Upper lobe of left lung (tissue), 6 donors: ENCODE results near the gene SIRT1. TPM values are rescaled to one million over a fixed set of nuclear protein-coding genes. Genes with fewer than 3 reads are reported as not detected.

Experiments
- ATAC-seq, 2 donors: fragments of 200-7000 bp; cut with Tn5 transposase; one replicate each; pipeline ENCODE4 v1.9.1; 2022; ENCODE audit warnings: mild to moderate bottlenecking in 2 of 2, moderate library complexity in 2 of 2; ENCODE audit not compliant: low FRiP score in 2 of 2
- DNase-seq, 2 donors: peaks; one replicate each; pipeline ENCODE4 v3.0.0-alpha.2; 2019 to 2020
- H3K27ac ChIP-seq, 4 donors: fragments of 200-600 bp; sonication (generic); one replicate each; pipeline ENCODE4 v1.5.1; 2016 to 2019
- H3K27me3 ChIP-seq, 4 donors: fragments of 200-600 bp; sonication (generic); one replicate each; pipeline ENCODE4 v1.5.1; 2017 to 2019
- H3K36me3 ChIP-seq, 4 donors: fragments of 200-600 bp; sonication (generic); one replicate each; pipeline ENCODE4 v1.5.1; 2016 to 2019
- H3K4me1 ChIP-seq, 4 donors: fragments of 200-600 bp; sonication (generic); one replicate each; pipeline ENCODE4 v1.5.1; 2018 to 2019
- H3K4me3 ChIP-seq, 4 donors: fragments of 200-600 bp; sonication (generic); one replicate each; pipeline ENCODE4 v1.5.1; 2017 to 2019; ENCODE audit warnings: mild to moderate bottlenecking in 2 of 4, moderate library complexity in 1 of 4
- H3K9me3 ChIP-seq, 4 donors: fragments of 200-600 bp; sonication (generic); one replicate each; pipeline ENCODE4 v1.5.1; 2018 to 2019
- EP300 ChIP-seq, 4 donors: sonication (generic); formaldehyde crosslinking; IDR thresholded peaks; one replicate each; pipeline ENCODE4 v1.5.1; 2017; ENCODE audit warnings: antibody characterized with exemption in 4 of 4, control low read depth in 2 of 4
- POLR2A ChIP-seq, 4 donors: fragments of 450-650 bp; IDR thresholded peaks; one replicate each; pipeline ENCODE4 v1.5.1; 2016 to 2017; ENCODE audit warnings: antibody characterized with exemption in 4 of 4, mild to moderate bottlenecking in 2 of 4
- POLR2AphosphoS5 ChIP-seq, 2 donors: sonication (generic); formaldehyde crosslinking; IDR thresholded peaks; one replicate each; pipeline ENCODE4 v1.5.1; 2017; ENCODE audit warnings: antibody characterized with exemption in 2 of 2
- WGBS, 2 donors: methylation state at CpG; one replicate each; pipeline ENCODE4 v1.1.5; 2017 to 2018; 5-methylcytosine and 5-hydroxymethylcytosine counted together
- total RNA-seq, 6 donors: library from RNA; depleted of rRNA in 4 of 6; stranded (reverse); fragments of >200 nt in 4 of 6; gene quantifications; one replicate each; pipeline versions ENCODE4 v1.1.0 to v1.2.1, GENCODE V29; 2016 to 2021
- TF ChIP-seq, protein P1 (sequence below), 6 experiments: fragments of 450-650 bp in 4 of 6; fragments of 200-600 bp in 2 of 6; sonication (generic) in 2 of 6; IDR thresholded peaks; one replicate each; pipeline ENCODE4 v1.5.1; 2016 to 2019; ENCODE audit warnings: antibody characterized with exemption in 6 of 6
- donor health status: DM: no; HTN: no; CAD: no; lungs with moderate emphysema.
- donor health status: DM: no; HTN: yes; CAD: no; lungs with severe emphysema.

Gene SIRT1
- total RNA-seq, 6 donors from 2014 or later, result 10.1 to 37.7 (median 18.7) TPM

DNA sequence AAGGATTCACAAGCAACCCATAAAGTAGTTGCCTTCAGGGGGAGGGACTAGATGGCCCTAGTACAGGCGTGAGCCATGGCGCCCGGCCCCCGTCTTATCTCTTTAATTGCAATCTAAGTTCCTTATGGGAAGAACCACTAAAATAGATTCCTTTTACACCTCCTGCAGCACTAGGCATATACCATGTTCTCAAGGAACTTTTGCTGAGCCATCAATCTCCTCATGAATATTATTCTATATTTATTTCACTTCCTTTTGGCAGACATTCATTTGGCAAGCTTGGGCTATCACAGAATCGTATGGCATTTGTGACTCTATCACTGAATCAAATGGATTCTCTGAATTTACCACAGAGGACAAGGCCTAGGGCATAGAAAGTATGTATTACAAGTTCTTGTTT, 31.7 kb upstream of the SIRT1 start:
- no peak overlapping the region for H3K4me3 ChIP-seq
- H3K9me3 ChIP-seq, result no peaks in the 10 kb centered on the region
- TF ChIP-seq POLR2A (IDR thresholded peaks at IDR 0.05) (no peak), EP300 (IDR thresholded peaks at IDR 0.05) (no peak)
- TF ChIP-seq, protein P1, sequence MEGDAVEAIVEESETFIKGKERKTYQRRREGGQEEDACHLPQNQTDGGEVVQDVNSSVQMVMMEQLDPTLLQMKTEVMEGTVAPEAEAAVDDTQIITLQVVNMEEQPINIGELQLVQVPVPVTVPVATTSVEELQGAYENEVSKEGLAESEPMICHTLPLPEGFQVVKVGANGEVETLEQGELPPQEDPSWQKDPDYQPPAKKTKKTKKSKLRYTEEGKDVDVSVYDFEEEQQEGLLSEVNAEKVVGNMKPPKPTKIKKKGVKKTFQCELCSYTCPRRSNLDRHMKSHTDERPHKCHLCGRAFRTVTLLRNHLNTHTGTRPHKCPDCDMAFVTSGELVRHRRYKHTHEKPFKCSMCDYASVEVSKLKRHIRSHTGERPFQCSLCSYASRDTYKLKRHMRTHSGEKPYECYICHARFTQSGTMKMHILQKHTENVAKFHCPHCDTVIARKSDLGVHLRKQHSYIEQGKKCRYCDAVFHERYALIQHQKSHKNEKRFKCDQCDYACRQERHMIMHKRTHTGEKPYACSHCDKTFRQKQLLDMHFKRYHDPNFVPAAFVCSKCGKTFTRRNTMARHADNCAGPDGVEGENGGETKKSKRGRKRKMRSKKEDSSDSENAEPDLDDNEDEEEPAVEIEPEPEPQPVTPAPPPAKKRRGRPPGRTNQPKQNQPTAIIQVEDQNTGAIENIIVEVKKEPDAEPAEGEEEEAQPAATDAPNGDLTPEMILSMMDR (IDR thresholded peaks at IDR 0.05), result no peak
- DNase-seq (no peak), ATAC-seq (no peak)
- H3K27me3 ChIP-seq, result no peaks in the 10 kb centered on the region
- no peaks in the 10 kb centered on the region for H3K36me3 ChIP-seq
- WGBS, 2 donors, result 73 to 83% methylated on average over 5 of the region's 5 CpGs
- H3K4me1 ChIP-seq, result peaks cover 6 to 8% (median 7%) of the 10 kb centered on the region in 4 donors
- H3K27ac ChIP-seq, result no peak overlapping the region

DNA sequence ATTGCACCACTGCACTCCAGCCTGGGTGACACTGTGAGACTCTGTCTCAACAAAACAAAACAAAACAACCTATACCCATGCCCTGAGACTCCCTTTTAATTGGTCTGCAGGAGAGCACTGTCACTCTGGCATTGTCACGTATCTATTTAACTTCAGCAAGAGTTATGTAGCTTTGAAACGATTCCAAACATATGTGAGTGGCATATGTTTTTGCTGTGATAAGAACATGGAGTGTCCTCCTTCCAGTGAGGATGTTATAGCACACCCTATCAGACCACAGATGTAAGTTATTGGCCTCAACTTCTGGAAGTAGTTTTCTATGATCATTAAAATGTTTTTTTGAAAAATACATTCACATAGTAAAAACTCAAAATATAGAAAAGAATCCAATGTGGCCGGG, 30.9 kb upstream of the SIRT1 start:
- H3K36me3 ChIP-seq, result no peaks in the 10 kb centered on the region
- no peak overlapping the region for H3K27ac ChIP-seq
- no peak overlapping the region for H3K4me3 ChIP-seq
- H3K9me3 ChIP-seq, result no peaks in the 10 kb centered on the region
- WGBS, 2 donors, result 76 to 86% methylated on average over 3 of the region's 3 CpGs
- H3K4me1 ChIP-seq, result peaks cover 6 to 8% (median 7%) of the 10 kb centered on the region in 4 donors
- ATAC-seq (no peak), DNase-seq (no peak)
- H3K27me3 ChIP-seq, result no peaks in the 10 kb centered on the region
- TF ChIP-seq, protein P1 (IDR thresholded peaks at IDR 0.05), result no peak
- TF ChIP-seq EP300 (IDR thresholded peaks at IDR 0.05), result no peak
- no peak for TF ChIP-seq POLR2A (IDR thresholded peaks at IDR 0.05)
- TF ChIP-seq POLR2AphosphoS5 (IDR thresholded peaks at IDR 0.05), result no peak

DNA sequence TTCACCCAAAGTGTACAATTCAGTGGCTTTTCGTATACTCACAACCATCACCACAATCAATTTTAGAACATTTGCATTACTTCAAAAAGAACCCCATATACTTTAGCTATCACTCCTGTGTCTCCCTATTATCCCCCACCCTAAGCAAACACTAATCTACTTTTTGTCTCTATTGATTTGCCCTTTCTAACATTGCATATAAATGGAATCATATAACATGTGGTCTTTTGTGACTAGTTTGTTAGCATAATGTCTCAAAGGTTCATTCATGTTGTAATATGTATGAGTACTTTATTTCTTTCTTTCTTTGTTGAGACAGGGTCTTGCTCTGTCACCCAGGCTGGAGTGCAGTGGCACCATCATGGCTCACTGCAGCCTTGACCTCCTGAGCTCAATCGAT, 25.5 kb upstream of the SIRT1 start:
- 95 to 97% methylated on average over 2 of the region's 2 CpGs for whole genome bisulfite sequencing, 2 donors
- Histone ChIP-seq H3K27me3 (no peaks in the 10 kb centered on the region), H3K4me3 (no peak overlapping the region), H3K27ac (no peak overlapping the region), H3K4me1 (no peaks in the 10 kb centered on the region), H3K9me3 (no peaks in the 10 kb centered on the region), H3K36me3 (no peaks in the 10 kb centered on the region)
- DNase-seq, result no peak
- TF ChIP-seq POLR2AphosphoS5 (IDR thresholded peaks at IDR 0.05), result no peak
- TF ChIP-seq, protein P1 (IDR thresholded peaks at IDR 0.05), result no peak
- ATAC-seq, result no peak

DNA sequence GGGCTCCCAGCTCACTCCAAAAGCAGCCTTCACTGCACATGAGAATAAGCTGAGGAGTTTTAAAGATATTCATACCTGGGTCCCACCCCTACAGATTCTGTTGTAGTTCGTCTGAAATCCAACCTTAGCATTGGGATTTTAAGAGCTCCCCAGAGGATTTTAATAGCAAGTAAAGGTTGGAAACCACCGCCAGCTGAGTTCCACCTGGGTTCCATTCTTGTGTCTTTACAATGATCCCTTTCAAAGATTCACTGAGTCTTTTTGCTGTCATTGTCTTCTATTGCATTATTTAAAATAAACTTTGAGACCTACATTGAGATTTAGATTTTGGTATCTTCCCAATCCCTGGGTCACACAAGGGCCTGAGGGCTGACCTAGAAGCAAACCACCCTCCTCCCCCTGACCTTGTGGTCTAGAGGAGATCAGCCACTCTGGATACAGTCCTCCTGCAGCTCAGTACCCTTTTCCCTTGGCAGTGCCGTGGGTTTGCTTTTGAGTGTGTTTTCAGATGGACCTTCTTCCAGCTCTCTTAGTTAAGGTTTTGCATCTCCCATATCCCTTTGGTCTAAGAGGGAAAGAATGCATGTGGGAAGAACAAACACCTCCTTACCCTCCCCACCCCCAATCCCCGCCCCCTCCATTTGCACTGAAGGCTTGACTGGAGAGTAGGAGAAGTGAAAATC, 22.6 kb upstream of the SIRT1 start:
- 73 to 83% methylated on average over 4 of the region's 4 CpGs for WGBS, 2 donors
- no peak for DNase-seq
- TF ChIP-seq, protein P1 (IDR thresholded peaks at IDR 0.05), result no peak
- no peak for TF ChIP-seq POLR2A (IDR thresholded peaks at IDR 0.05)

DNA sequence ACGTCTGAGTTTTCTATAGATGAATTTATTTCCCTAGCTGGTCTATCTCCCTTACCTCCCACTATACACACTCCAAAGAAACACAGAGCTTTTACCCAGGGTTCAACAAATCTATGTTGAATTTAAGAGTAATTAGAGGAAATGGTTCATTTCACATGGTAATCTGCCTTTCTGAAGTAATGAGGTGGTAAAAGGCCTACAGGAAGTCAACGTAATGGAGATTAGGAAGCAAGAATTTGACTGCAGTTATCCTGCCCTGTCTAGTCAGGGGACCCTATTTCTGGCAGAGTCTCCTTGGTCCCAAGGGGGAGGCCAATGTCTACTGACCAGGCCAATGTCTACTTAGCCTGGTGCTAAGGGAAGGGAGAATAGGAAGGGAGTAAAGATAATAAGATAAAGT, 21.4 kb upstream of the SIRT1 start:
- TF ChIP-seq POLR2AphosphoS5 (IDR thresholded peaks at IDR 0.05) (no peak), POLR2A (IDR thresholded peaks at IDR 0.05) (no peak), EP300 (IDR thresholded peaks at IDR 0.05) (no peak)
- TF ChIP-seq, protein P1 (IDR thresholded peaks at IDR 0.05), result no peak
- H3K27me3 ChIP-seq, result no peaks in the 10 kb centered on the region
- no peaks in the 10 kb centered on the region for H3K4me1 ChIP-seq
- H3K27ac ChIP-seq, result no peak overlapping the region
- WGBS, 2 donors, result 66 to 79% methylated on average over 2 of the region's 2 CpGs
- no peaks in the 10 kb centered on the region for H3K36me3 ChIP-seq
- no peak for DNase-seq
- no peaks in the 10 kb centered on the region for H3K9me3 ChIP-seq
- no peak for ATAC-seq
- no peak overlapping the region for H3K4me3 ChIP-seq

More for the DNA sequence above, 22.6 kb upstream of the SIRT1 start:
- H3K9me3 ChIP-seq, result no peaks in the 10 kb centered on the region
- no peak for ATAC-seq
- H3K27me3 ChIP-seq, result no peaks in the 10 kb centered on the region
- H3K36me3 ChIP-seq, result no peaks in the 10 kb centered on the region
- H3K27ac ChIP-seq, result no peak overlapping the region
- H3K4me1 ChIP-seq, result no peaks in the 10 kb centered on the region
- no peak overlapping the region for H3K4me3 ChIP-seq
